H1 (cell line): ENCODE measurements around the gene SYNPR. TPM values are rescaled to one million over a fixed set of nuclear protein-coding genes. Genes with fewer than 3 reads are reported as not detected.

Experiments
- CEBPB ChIP-seq: IDR thresholded peaks from 2 replicates; pipeline ENCODE4 v1.6.1; 2012; ENCODE audit warnings: low read depth, low read length
- CHD7 ChIP-seq: fragments of 300-600 bp; sonication (generic); IDR thresholded peaks from 2 replicates; pipeline ENCODE4 v1.7.1; 2012; ENCODE audit warnings: low read length, moderate library complexity, mild to moderate bottlenecking, inconsistent platforms; ENCODE audit not compliant: insufficient replicate concordance
- polyA plus RNA-seq, 7 experiments: library from polyadenylated mRNA; depleted of rRNA in 3 of 7; stranded (reverse) in 5 of 7; unstranded in 2 of 7; fragments of >200 nt in 5 of 7; fragments of 200-250 nt in 2 of 7; gene quantifications; 1 replicate in 5 of 7; 2 replicates in 1 of 7; 4 replicates in 1 of 7; pipeline versions ENCODE4 v1.2.1 to v1.2.3, GENCODE V29; 2011 to 2013; ENCODE audit warnings: missing spikeins in 2 of 7, mixed read lengths in 2 of 7
- total RNA-seq: library from RNA; stranded (reverse); fragmentation: NEBNext Ultra II Directional; extraction: Animal tissue kit (Norgen Biotek cat#: 25700); gene quantifications from 2 replicates; pipeline ENCODE4 v1.2.1, GENCODE V29; 2021

SYNPR gene
- total and polyA plus RNA-seq, 2 of the 8 experiments (the other 6 are each of a cell fraction or from before 2014, with no cell fraction given): 0.39 to 0.99 TPM

DNA sequence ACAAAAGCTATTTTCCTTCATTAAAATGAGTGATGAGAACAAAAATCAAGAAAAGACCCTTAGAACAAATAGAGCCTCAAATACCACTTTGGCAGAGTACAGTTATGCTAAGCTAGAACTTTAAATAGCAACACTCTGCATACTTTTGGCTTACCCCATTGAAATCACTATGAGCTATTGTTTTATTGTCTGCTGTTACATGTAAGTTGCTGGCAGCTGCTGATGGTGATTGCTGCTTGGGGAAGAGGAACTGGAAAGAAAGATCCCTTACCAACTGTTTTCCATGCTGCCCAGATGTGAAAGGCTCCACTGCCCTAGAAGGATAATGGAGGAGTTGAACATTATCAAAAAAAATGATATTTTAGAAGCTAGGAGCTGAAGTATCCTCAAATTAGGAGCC is 135.4 kb downstream of the SYNPR start (continued):
- no peak for TF ChIP-seq CHD7
- TF ChIP-seq CEBPB: no peak
- TF ChIP-seq, all 59 proteins: peak for 0
